GM19025 (cell line): Measurements from ENCODE around the gene NAGLU.
A peak's percentile ranks its signal among the peaks of the same experiment; 100 is the strongest.

ENCODE experiments used
- ATAC-seq: cut with Tn5 transposase; IDR thresholded peaks from one replicate; pipeline ENCODE4 v1.9.1; 2021; ENCODE audit warnings: mild to moderate bottlenecking, low read depth, moderate library complexity; ENCODE audit not compliant: unreplicated experiment

NAGLU gene

DNA sequence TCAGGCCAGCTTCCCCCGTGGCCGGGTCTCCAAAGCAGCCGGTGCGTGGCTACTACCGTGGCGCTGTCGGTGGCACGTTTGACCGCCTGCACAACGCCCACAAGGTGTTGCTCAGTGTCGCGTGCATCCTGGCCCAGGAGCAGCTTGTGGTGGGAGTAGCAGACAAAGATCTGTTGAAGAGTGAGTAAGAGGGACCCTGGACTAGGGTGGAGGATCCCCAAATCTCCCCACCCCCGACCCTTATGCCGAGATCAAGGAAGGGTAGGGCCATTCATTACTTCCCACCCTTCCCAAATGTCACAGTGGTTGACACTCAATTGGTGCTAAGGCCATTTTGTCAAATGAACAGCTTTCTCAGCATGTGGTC is 27.1 kb downstream of the NAGLU start:
- ATAC-seq = no peak

- ATAC-seq = no peak
Observed at GRCh38 chr17:42563543-42563942, 27.5 kb downstream of the NAGLU start.

DNA sequence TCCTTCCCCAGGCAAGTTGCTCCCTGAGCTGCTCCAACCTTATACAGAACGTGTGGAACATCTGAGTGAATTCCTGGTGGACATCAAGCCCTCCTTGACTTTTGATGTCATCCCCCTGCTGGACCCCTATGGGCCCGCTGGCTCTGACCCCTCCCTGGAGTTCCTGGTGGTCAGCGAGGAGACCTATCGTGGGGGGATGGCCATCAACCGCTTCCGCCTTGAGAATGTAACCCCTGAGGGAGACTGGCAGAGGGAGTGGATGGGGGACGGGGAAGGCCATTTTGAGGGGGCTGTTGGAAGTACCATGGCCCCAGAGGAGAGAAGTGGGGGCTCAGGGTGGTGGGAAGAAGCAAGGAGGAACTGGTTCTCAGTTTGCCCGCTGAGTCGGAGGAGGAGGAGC is 27.9 kb downstream of the NAGLU start:
- no peak for ATAC-seq

DNA sequence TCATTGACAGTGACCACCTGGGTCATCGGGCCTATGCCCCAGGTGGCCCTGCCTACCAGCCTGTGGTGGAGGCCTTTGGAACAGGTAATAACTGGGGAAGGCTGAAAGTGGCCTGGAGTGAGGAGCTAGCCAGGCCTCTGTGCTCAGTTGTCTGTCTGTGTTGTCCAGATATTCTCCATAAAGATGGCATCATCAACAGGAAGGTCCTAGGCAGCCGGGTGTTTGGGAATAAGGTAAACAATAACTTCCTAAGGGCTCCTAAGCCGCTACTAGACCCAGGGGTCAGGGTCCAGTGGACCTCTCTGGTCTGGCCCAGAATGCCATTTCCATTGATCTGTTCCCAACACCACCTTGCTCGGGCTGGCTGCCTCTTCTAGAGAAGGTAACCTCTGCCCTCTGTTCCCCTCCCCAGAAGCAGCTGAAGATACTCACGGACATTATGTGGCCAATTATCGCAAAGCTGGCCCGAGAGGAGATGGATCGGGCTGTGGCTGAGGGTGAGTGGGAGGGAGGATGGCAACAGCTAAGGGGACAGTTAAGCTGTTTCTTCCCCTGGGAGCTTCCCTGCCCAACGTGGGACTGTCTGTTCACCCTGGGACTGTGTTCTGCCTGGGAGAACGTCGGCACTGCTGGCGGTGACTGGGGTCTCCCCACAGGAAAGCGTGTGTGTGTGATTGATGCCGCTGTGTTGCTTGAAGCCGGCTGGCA is 28.9 kb downstream of the NAGLU start:
- ATAC-seq = no peak

GRCh38 chr17:42565523-42566214 is 29.6 kb downstream of the NAGLU start:
- no peak for ATAC-seq

GRCh38 chr17:42566215-42566882 is 30.3 kb downstream of the NAGLU start:
- no peak for ATAC-seq

- peak; percentile 68 for ATAC-seq
Observed at GRCh38 chr17:42566883-42567573, 31.0 kb downstream of the NAGLU start, which contains the start of gene MLX. TSS of gene MLX (plus strand) at chr17:42567100. CDS start at chr17:42567125, 25 bp downstream.

DNA sequence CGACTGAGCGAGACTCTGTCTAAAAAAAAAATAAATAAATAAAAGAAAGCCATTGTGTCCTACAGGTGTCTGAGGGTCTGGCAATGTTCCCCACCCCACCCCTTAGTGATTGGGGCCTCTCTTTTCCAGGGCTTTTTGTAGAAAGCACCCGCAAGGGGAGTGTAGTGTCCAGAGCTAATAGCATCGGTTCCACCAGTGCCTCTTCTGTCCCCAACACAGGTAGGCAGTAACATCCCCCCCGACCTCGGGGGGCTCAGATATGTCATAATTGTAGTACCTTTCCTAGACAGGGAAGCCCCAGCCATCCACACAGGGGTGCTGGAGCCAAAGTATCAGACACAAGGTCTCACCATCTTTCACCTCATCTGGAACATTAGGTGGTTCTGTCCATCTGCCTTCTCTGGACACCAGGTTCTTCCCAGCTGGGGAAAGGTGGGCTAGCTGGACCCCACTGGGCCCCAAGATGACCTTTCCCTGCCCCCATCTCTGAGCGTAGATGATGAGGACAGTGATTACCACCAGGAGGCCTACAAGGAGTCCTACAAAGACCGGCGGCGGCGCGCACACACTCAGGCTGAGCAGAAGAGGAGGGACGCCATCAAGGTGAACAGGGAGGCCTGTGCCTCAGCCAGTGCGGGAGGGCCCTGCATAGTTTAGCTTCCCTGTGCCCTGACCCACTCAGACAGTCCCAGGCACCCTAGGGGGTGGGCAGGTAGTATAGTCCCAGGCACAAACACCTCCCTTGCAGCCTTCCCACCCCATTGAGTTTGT is 32.5 kb downstream of the NAGLU start:
- ATAC-seq = no peak

DNA sequence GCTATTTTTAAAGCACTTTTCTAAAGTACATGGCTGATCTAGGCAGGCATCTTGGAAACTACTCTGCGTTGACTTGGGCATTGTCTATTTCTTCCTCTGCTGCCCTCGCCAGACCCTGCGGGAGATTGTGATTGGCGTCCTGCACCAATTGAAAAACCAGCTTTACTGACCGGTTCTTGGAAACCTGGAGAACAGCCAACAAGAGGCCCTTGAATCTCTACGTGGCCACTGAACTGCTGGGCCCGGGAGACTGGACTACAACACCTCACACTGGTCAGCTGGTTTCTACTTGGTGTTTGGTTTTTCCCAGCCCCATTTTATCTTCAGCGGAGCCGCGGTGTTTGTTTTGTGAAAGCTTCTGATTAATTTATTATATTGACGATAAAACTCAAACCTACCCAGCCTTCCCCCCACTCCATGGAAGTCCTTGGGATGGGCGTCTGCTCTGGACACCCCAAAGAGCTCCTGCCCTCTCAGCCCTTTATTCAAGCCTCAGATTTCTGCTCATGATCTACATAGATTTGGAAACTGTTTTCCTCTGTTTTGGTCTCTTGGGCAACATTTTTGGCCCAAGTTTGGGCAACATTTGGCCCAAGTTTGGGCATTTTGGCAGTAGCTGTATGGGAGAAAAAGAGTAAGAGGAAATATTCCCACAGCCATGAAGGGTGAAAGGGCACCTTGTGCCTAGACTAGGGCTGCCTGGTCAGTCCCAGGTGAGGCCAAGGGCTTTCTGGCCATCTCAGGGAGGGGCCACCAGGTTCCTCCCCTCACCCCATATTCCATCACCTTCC is 35.6 kb downstream of the NAGLU start:
- ATAC-seq = no peak

GRCh38 chr17:42573095-42573494 is 37.1 kb downstream of the NAGLU start:
- no peak for ATAC-seq

DNA sequence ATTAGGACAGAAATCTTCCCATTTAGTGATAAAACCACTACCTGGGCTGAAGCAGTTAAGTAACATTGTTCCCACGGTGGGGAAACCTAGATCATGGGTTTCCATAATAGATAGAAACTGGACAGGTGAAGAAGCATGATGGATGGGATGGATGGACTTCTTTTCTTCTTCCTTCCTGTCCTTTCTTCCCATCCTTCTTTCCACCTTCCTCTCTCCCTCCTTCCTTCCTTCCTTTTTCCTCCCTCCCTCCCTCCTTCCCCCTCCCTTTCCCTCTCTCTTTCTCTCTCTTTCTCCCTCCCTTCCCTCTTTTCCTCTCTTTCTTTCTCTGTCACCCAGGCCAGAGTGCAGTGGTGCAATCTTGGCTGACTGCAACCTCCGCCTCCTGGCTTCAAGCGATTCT is 38.4 kb downstream of the NAGLU start:
- ATAC-seq = no peak

DNA sequence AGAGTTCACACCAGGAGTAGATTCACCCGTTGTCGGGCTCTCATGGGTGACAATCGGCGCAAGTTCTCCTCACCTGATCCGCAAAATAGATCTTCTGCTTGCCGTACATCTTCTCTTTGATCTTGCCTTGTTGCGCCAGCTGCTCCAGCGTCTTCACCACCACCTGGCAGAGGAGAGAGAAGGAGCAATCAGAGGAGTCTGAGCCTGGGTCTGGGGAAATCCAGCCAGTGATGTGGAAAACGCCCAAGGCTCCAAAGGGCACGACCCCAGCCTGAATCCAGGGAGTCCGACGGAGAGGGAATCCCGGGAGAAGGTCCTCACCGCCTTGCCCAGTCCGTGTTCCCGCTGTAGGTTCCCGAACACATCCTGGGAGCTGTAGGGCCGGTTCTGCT is 41.1 kb downstream of the NAGLU start:
- no peak for ATAC-seq

DNA sequence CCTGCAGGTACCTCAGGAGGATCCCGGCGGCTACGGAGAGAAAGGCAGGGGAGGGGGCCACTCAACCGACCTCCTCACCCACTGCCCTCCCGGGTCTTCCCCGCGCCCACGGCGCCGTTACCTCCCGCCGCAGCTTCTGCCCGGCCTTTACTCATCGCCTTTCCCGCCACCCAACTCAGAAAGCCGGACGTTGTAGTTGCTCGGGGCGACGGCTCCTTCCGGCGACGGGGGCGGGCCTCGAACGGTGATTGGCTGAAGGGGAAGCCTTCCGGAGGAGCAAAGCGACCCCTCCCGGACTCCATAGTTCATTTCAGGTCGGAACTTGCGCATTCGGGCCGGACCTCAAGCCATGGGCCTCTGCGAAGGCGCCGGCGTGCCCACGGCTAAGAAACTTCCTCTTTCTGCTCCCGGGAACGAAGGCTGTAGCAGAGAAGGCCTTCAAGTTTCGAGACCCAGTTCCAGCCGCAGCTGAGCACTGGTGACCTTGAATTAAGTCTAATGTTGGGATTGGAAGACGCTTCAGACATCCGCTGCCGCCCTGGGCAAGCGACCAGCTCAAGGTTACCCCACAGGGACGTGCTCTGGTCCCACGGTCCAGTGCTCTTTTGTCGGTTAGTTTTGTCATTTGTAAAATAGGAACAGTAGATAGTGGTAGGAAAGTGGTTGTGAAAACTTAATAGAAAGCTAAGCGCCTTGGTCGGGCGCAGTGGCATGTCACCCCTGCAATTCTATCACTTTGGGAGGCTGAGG is 41.7 kb downstream of the NAGLU start, which contains the start of gene PSMC3IP:
Gene PSMC3IP, minus strand, starts transcription at position 198 of the 750 bp plus-strand sequence. Its CDS starts 43 bp downstream, at position 155.
- ATAC-seq = peak; percentile 52

GRCh38 chr17:42578282-42578869 is 42.3 kb downstream of the NAGLU start:
- peak; percentile 54 for ATAC-seq

GRCh38 chr17:42579794-42580551 is 43.9 kb downstream of the NAGLU start:
- no peak for ATAC-seq

- no peak for ATAC-seq
Observed at GRCh38 chr17:42581744-42582270, 45.8 kb downstream of the NAGLU start.

GRCh38 chr17:42584880-42585279 is 48.8 kb downstream of the NAGLU start:
- ATAC-seq = no peak
